HFFc6 (cell line): Measurements from ENCODE around the gene NXT1. TPM values are rescaled to one million over a fixed set of nuclear protein-coding genes. Genes with fewer than 3 reads are reported as not detected.

Source experiments
- DNase-seq: peaks from one replicate; pipeline ENCODE4 v3.0.0-alpha.2; 2018
- H3K27ac Mint-ChIP-seq: 2 replicates; pipeline ENCODE4 v1.8.0; 2020; ENCODE audit warnings: mild to moderate bottlenecking, mixed read lengths
- H3K27me3 Mint-ChIP-seq: 2 replicates; pipeline ENCODE4 v1.8.0; 2021; ENCODE audit warnings: mild to moderate bottlenecking, moderate library complexity, mixed read lengths; ENCODE audit not compliant: insufficient read depth
- H3K36me3 Mint-ChIP-seq: 2 replicates; pipeline ENCODE4 v1.8.0; 2021; ENCODE audit warnings: low read depth, mixed read lengths
- H3K4me1 Mint-ChIP-seq: 2 replicates; pipeline ENCODE4 v1.8.0; 2020; ENCODE audit warnings: low read depth, mixed read lengths
- H3K4me3 Mint-ChIP-seq: 2 replicates; pipeline ENCODE4 v1.8.0; 2020; ENCODE audit warnings: mild to moderate bottlenecking, moderate library complexity, mixed read lengths
- H3K9me3 Mint-ChIP-seq: 2 replicates; pipeline ENCODE4 v1.8.0; 2020; ENCODE audit warnings: mild to moderate bottlenecking, mixed read lengths
- CTCF ChIP-seq: fragments of 200-600 bp; sonication (generic); IDR thresholded peaks from 2 replicates; pipeline ENCODE4 v1.5.0; 2021; ENCODE audit warnings: antibody characterized with exemption, mild to moderate bottlenecking
- total RNA-seq, 6 experiments: library from RNA; stranded (reverse); fragmentation: NEBNext Ultra II Directional; extraction: Animal tissue kit (Norgen Biotek cat#: 25700); gene quantifications; 2 replicates in 1 of 6; 3 replicates in 5 of 6; pipeline ENCODE4 v1.2.3, GENCODE V29; 2021

Gene NXT1
- total RNA-seq, 6 experiments from 2014 or later, result 14.6 to 19.1 (median 15.9) TPM

GRCh38 chr20:23386304-23387117 is 35.9 kb downstream of the NXT1 start:
- no peak for TF ChIP-seq CTCF
- DNase-seq, result no peak
- peaks cover 6% of the 10 kb centered on the region for H3K4me1 Mint-ChIP-seq
- H3K27me3 Mint-ChIP-seq, result no peaks in the 10 kb centered on the region
- no peak overlapping the region for H3K4me3 Mint-ChIP-seq
- H3K27ac Mint-ChIP-seq, result no peak overlapping the region
- H3K9me3 Mint-ChIP-seq, result no peaks in the 10 kb centered on the region
- H3K36me3 Mint-ChIP-seq, result peaks cover 56% of the 10 kb centered on the region

- DNase-seq, result no peak
- no peak overlapping the region for H3K27ac Mint-ChIP-seq
- H3K36me3 Mint-ChIP-seq, result peaks cover 55% of the 10 kb centered on the region
- no peaks in the 10 kb centered on the region for H3K27me3 Mint-ChIP-seq
- TF ChIP-seq CTCF, result no peak
- H3K4me1 Mint-ChIP-seq, result peaks cover 6% of the 10 kb centered on the region
- H3K9me3 Mint-ChIP-seq, result no peaks in the 10 kb centered on the region
- no peak overlapping the region for H3K4me3 Mint-ChIP-seq
Observed at GRCh38 chr20:23387118-23387443, 36.5 kb downstream of the NXT1 start.

- TF ChIP-seq CTCF, result no peak
- no peaks in the 10 kb centered on the region for H3K9me3 Mint-ChIP-seq
- peaks cover 50% of the 10 kb centered on the region for H3K36me3 Mint-ChIP-seq
- H3K4me1 Mint-ChIP-seq, result peaks cover 6% of the 10 kb centered on the region
- H3K4me3 Mint-ChIP-seq, result no peak overlapping the region
- no peak overlapping the region for H3K27ac Mint-ChIP-seq
- no peak for DNase-seq
- H3K27me3 Mint-ChIP-seq, result no peaks in the 10 kb centered on the region; the same call in 1 of the 2 replicates
Observed at GRCh38 chr20:23390091-23390774, 39.6 kb downstream of the NXT1 start.

- no peak for TF ChIP-seq CTCF
- H3K27me3 Mint-ChIP-seq, result no peaks in the 10 kb centered on the region; the same call in 1 of the 2 replicates
- peaks cover 35% of the 10 kb centered on the region for H3K36me3 Mint-ChIP-seq
- H3K27ac Mint-ChIP-seq, result no peak overlapping the region
- H3K4me1 Mint-ChIP-seq, result peaks cover 10% of the 10 kb centered on the region
- no peak overlapping the region for H3K4me3 Mint-ChIP-seq
- no peaks in the 10 kb centered on the region for H3K9me3 Mint-ChIP-seq
- no peak for DNase-seq
Observed at GRCh38 chr20:23391707-23392310, 41.2 kb downstream of the NXT1 start.

- H3K9me3 Mint-ChIP-seq, result no peaks in the 10 kb centered on the region
- no peak overlapping the region for H3K4me3 Mint-ChIP-seq
- TF ChIP-seq CTCF, result no peak
- DNase-seq, result no peak
- H3K4me1 Mint-ChIP-seq, result peaks cover 29% of the 10 kb centered on the region
- peaks cover 22% of the 10 kb centered on the region for H3K36me3 Mint-ChIP-seq
- no peak overlapping the region; the same call in 1 of the 2 replicates for H3K27ac Mint-ChIP-seq
- H3K27me3 Mint-ChIP-seq, result no peaks in the 10 kb centered on the region; the same call in 1 of the 2 replicates
Observed at GRCh38 chr20:23393996-23394775, 43.6 kb downstream of the NXT1 start.
